Measurements from ENCODE around the gene TNP2.
"Not testable (repeated sequence)": the region's sequence is repeated elsewhere in the genome, so short reads cannot be mapped to it uniquely, and the experiment has no call there.

TNP2 gene

GRCh38 chr16:11300560-11300892, 31.4 kb upstream of the TNP2 start:
- in situ Hi-C loops (cut with HindIII; ENCODE audit: low sequenced_read_pairs) = no loop called here

DNA sequence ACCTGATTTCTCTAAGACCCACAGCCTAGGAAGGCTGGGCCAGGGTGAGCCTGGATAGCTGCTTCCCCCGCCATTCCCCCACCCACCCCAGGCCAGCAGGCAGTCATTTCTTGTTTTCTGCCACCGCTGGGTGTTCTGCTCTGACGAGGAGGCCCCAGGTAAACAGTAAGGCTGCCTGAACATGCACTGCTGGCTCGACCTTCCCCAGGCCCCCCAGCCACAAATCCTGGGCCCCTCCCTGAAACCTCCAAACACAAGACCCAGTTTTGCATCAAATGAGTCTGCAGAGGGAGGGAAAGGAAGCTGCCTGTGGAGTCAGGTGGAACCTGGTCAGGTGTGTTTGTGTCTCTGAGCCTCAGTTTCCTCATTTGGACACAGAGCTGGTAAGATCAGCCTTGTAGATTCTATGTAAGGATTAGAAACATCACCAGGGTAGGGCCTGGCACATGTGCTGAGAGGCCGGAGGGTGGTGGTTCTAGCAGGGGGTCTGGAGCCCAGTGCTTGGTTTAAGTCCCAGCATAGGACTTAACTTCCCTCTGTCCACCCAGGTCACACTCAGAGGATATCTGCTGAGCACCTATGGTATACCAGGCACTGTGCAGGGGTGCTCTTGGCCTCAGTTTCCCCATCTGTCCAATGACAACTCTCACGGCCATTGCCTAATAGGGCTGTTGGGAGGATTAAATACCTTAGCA, 30.9 kb upstream of the TNP2 start:
- in situ Hi-C loops (cut with HindIII; ENCODE audit: low sequenced_read_pairs) = no loop called here

- in situ Hi-C loops (cut with HindIII; ENCODE audit: low sequenced_read_pairs) = not testable (repeated sequence)
These were observed 29.9 kb upstream of the TNP2 start for GRCh38 chr16:11298950-11299547.

- in situ Hi-C loops (cut with HindIII; ENCODE audit: low sequenced_read_pairs) = no loop called here
These were observed 29.2 kb upstream of the TNP2 start for GRCh38 chr16:11298143-11298900.

DNA sequence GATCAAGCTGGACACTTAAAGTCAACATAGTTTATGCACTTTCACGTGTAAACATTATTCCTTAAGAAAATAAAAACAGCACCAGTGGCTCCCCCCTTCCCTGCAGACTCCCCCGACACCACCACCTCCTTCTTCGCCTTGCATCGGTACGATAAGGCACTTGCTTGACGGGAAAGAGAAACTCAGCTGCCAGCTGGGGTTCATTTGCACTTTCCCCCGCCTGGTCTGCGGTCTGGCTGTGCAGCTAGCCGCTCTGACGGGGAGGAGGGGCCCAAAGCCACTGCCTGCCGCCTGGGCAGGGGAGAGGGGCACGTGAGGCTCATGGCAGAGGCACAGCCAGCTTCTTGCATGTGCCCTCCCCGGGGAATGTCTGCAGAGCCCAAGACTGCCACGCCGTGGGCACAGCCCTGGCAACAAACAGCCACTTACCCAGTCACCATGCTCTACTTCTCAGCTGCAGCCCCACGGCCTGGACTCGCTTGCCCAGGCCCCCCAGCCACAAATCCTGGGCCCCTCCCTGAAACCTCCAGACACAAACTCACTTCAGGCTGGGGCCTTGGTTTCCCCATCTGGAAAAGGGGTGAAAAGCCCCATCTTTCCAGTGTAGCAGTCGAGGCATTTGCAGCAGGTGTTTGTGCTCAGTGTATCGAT, 28.5 kb upstream of the TNP2 start:
- in situ Hi-C loops (cut with HindIII; ENCODE audit: low sequenced_read_pairs) = no loop called here

GRCh38 chr16:11296706-11297491, 27.8 kb upstream of the TNP2 start:
- in situ Hi-C loops (cut with HindIII; ENCODE audit: low sequenced_read_pairs) = no loop called here

- in situ Hi-C loops (cut with HindIII; ENCODE audit: low sequenced_read_pairs) = no loop called here
These were observed 27.2 kb upstream of the TNP2 start for GRCh38 chr16:11296351-11296705.

GRCh38 chr16:11295672-11296071, 26.5 kb upstream of the TNP2 start:
- in situ Hi-C loops (cut with HindIII; ENCODE audit: low sequenced_read_pairs) = no loop called here

GRCh38 chr16:11292076-11292748, 23.1 kb upstream of the TNP2 start:
- in situ Hi-C loops (cut with HindIII; ENCODE audit: low sequenced_read_pairs) = no loop called here

DNA sequence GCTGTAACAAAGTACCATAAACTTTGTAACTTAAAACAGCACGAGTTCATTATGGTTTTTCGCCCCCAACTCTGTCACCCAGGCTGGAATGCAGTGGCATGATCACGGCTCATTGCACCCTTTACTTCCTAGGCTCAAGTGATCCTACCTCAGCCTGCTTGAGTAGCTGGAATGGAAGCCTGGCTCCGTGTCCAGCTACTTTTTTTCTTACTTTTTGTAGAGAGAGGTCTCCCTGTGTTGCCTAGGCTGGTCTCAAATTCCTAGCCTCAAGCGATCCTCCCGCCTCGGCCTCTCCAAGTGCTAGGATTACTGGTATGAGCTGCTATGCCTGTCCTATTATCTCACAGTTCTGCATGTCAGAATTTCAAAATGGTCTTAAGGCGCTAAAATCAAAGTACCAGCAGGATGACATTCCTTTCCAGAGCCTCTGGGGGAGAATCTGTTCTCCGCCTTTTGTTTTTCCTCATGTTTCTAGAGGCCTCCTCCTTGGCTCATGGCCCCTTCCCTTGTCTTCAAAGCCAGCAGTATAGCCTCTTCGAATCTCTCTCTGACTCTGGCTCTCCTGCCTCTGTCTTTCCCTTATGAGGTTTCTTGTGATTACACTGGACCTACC, 22.1 kb upstream of the TNP2 start:
- in situ Hi-C loops (cut with HindIII; ENCODE audit: low sequenced_read_pairs) = no loop called here

- in situ Hi-C loops (cut with HindIII; ENCODE audit: low sequenced_read_pairs) = no loop called here
These were observed 21.2 kb upstream of the TNP2 start for GRCh38 chr16:11290102-11290893.

- in situ Hi-C loops (cut with HindIII; ENCODE audit: low sequenced_read_pairs) = not testable (repeated sequence)
These were observed 20.6 kb upstream of the TNP2 start for GRCh38 chr16:11289696-11290095.

GRCh38 chr16:11289202-11289601, 20.1 kb upstream of the TNP2 start:
- in situ Hi-C loops (cut with HindIII; ENCODE audit: low sequenced_read_pairs) = no loop called here

DNA sequence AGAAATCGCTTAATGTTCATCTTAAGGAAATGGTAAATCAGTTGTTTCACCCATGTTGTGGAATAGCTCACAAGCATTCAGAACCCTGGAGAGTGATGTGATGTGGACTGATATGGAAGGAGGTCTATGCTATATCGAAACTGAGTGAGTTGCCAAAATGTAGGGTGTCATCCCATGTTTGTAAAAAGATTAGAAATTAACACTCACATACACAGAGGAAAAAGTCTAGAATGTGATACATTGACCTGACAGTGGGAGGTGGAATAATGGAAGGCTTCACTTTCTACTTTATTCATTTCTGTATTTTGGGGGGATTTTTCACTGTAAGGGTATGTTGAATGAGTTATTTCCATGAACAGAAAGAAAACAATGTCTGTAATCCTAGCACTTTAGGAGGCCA, 16.7 kb upstream of the TNP2 start:
- in situ Hi-C loops (cut with HindIII; ENCODE audit: low sequenced_read_pairs) = no loop called here

DNA sequence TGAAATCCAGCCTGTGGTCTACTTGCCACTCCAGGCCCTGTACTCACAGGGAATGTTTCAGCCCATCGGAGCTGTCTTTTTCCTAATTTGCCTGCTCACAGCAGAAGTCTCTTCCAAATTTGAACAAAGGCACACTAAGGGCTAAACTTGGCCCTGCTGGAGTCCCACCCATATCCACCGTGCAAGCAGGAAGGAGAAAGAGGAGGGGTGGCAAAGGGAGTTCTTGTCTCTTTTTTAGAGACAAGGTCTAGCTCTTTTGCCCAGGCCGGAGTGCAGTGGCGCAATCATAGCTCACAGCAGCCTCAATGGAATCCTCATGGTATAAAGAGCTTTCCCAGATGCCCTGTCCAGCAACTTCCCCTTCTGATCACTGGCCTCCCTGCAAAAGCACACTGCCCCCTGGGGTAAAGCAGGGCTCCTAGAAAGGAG, 14.7 kb upstream of the TNP2 start:
- in situ Hi-C loops (cut with HindIII; ENCODE audit: low sequenced_read_pairs) = no loop called here

DNA sequence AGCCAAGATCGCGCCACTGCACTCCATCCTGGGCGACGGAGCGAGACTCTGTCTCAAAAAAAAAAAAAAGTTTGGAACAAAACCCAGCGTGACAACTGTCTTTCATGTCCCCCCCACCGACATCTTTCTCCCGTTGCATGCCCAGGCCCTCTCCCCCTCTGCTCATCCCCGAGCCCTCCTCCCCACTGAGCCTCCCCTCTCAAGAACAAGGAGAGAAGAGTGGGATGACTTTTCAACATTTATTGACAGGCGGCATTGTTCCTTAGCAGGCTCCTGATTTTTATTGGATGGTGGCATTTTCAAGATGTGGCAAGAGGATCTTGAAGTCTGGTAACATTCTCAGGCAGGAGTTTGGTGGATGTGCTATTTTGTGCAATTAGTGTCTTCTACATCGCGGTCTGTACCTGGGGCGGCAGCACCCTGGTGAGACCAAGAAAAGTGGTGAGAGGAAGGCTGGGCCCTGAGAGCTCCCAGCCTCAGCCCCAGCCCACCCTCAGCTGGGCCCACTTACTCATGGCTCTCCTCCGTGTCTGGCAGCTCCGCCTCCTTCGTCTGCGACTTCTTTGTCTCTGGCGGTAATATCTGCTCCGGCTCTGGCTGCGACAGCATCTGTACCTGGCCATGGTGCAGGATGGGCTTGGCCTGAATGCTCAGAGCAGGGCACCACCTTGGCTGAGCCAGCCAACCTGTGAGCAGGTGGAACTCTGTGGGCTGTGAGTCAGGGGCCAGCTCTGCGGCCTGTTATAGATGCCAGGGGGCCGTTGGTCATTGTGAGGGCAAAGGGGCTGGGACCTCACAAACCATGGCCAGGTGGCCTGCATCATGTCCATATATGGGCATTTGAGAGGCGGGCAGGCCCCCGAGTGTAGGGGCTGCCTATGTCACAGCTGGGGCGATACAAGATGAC, 11.7 kb upstream of the TNP2 start, which contains the start of gene PRM1:
Gene PRM1, minus strand, starts transcription at position 715 of the 907 bp plus-strand sequence. Its CDS starts 92 bp downstream, at position 623.
- in situ Hi-C loops (cut with HindIII; ENCODE audit: low sequenced_read_pairs) = no loop called here

- in situ Hi-C loops (cut with HindIII; ENCODE audit: low sequenced_read_pairs) = no loop called here
These were observed 9.8 kb upstream of the TNP2 start for GRCh38 chr16:11278681-11279628.

All from DLD1 (cell line).